Endodermal cell (in vitro differentiated cells): ENCODE measurements around the gene NOTUM. TPM values are rescaled to one million over a fixed set of nuclear protein-coding genes. Genes with fewer than 3 reads are reported as not detected.

Source experiments
- DNase-seq: peaks from one replicate; pipeline ENCODE4 v3.0.0-alpha.2; 2017
- H3K27ac ChIP-seq: 2 replicates; pipeline ENCODE4 v1.5.1; 2013; ENCODE audit warnings: mild to moderate bottlenecking, low read depth, low read length, moderate library complexity
- H3K27me3 ChIP-seq: 2 replicates; pipeline ENCODE4 v1.6.1; 2013; ENCODE audit warnings: mild to moderate bottlenecking, low read length, moderate library complexity; ENCODE audit not compliant: insufficient read depth, control insufficient read depth, poor library complexity, severe bottlenecking
- H3K36me3 ChIP-seq: 2 replicates; pipeline ENCODE4 v1.7.0; 2013; ENCODE audit warnings: mild to moderate bottlenecking, low read length, moderate library complexity; ENCODE audit not compliant: control insufficient read depth, insufficient read depth
- H3K4me1 ChIP-seq: one replicate; pipeline ENCODE4 v1.7.0; 2013; ENCODE audit warnings: low read length; ENCODE audit not compliant: control insufficient read depth, insufficient read depth
- H3K4me3 ChIP-seq: 2 replicates; pipeline ENCODE4 v1.5.1; 2013; ENCODE audit warnings: mild to moderate bottlenecking, low read length, moderate library complexity
- H3K9ac ChIP-seq: 2 replicates; pipeline ENCODE4 v1.6.1; 2013; ENCODE audit warnings: mild to moderate bottlenecking, low read length, moderate library complexity; ENCODE audit not compliant: poor library complexity, severe bottlenecking; ENCODE audit errors: extremely low read depth
- H3K9me3 ChIP-seq: 2 replicates; pipeline ENCODE4 v1.6.1; 2013; ENCODE audit warnings: mild to moderate bottlenecking, low read length, moderate library complexity; ENCODE audit not compliant: control insufficient read depth
- H3K27ac Mint-ChIP-seq: 2 replicates; pipeline ENCODE4 v1.8.0; 2020; ENCODE audit warnings: mixed read lengths
- H3K27me3 Mint-ChIP-seq: 2 replicates; pipeline ENCODE4 v1.8.0; 2021; ENCODE audit warnings: mild to moderate bottlenecking, mixed read lengths; ENCODE audit not compliant: insufficient read depth
- H3K36me3 Mint-ChIP-seq: 2 replicates; pipeline ENCODE4 v1.8.0; 2020; ENCODE audit warnings: low read depth, mixed read lengths
- H3K4me1 Mint-ChIP-seq: 2 replicates; pipeline ENCODE4 v1.8.0; 2020; ENCODE audit warnings: mixed read lengths
- H3K4me3 Mint-ChIP-seq: 2 replicates; pipeline ENCODE4 v1.8.0; 2020; ENCODE audit warnings: mild to moderate bottlenecking, moderate library complexity, mixed read lengths
- H3K9me3 Mint-ChIP-seq: 2 replicates; pipeline ENCODE4 v1.8.0; 2020; ENCODE audit warnings: mild to moderate bottlenecking, mixed read lengths
- CTCF ChIP-seq: fragments of 200-600 bp; sonication (generic); conservative IDR thresholded peaks from 2 replicates; pipeline ENCODE4 v1.5.0; 2021; ENCODE audit warnings: antibody characterized with exemption, mild to moderate bottlenecking
- WGBS, 2 experiments: methylation state at CpG; one replicate each; pipeline versions ENCODE4 v1.1.5 to v1.1.7; 2013; ENCODE audit warnings: missing lambda C conversion rate in 2 of 2, mixed read lengths in 1 of 2; ENCODE audit not compliant: insufficient coverage in 1 of 2, insufficient read length in 1 of 2; 5-methylcytosine and 5-hydroxymethylcytosine counted together
- total RNA-seq, 2 donors: library from RNA; stranded (reverse); fragmentation: NEBNext Ultra II Directional in 1 of 2; extraction: Animal tissue kit (Norgen Biotek cat#: 25700) in 1 of 2; gene quantifications; 2 replicates in 1 of 2; 3 replicates in 1 of 2; pipeline ENCODE4 v1.2.1, GENCODE V29; 2021

The NOTUM gene
- total RNA-seq, 2 donors from 2014 or later = 12.5 to 26.3 TPM

DNA sequence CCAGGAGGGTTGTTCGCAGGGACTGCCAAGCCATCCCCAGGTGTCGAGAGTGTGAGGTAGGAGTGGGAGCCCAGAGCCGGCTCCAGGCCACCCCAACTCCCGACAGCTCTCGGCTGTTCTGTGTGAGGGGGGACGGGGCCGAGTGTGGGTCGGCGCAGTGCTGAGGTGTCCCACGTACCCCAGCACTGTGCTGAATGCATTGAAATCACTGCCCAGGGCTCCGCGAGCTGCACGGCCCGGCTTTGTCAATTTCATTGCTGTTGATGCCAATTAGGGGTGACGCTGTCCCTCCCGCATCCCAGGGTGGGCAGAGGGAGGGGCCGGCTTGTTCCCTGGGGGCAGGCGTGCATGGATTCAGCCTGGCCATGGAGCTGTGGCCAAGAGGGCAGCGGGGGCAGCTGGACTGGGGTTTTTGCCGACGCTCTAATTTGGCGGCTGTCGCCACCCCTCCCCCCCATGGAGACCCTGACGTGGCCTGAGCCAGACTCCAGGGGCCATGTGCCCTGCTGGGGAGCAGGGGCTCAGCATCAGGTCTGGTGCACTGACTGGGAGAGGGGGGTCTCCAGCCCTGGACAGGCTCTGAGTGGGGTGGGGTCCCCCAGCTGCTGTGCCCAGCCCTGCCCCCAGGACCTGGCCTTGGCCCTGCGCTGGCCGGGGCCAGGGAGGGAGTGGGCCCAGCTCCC lies 47.4 kb upstream of the NOTUM start:
- no peak for TF ChIP-seq CTCF
- no peak overlapping the region for H3K27ac ChIP-seq
- no peak overlapping the region for H3K27ac Mint-ChIP-seq
- H3K4me1 Mint-ChIP-seq = no peaks in the 10 kb centered on the region
- WGBS, 2 experiments = 95% methylated on average over 20 to 26 of the region's 26 CpGs
- no peaks in the 10 kb centered on the region for H3K36me3 ChIP-seq
- no peak overlapping the region for H3K4me3 ChIP-seq
- H3K4me1 ChIP-seq = no peaks in the 10 kb centered on the region
- DNase-seq = no peak
- H3K9me3 ChIP-seq = no peaks in the 10 kb centered on the region
- no peak overlapping the region for H3K9ac ChIP-seq
- H3K36me3 Mint-ChIP-seq = no peaks in the 10 kb centered on the region
- no peak overlapping the region for H3K4me3 Mint-ChIP-seq
- H3K27me3 ChIP-seq = no peaks in the 10 kb centered on the region
- no peaks in the 10 kb centered on the region for H3K27me3 Mint-ChIP-seq
- no peaks in the 10 kb centered on the region for H3K9me3 Mint-ChIP-seq

DNA sequence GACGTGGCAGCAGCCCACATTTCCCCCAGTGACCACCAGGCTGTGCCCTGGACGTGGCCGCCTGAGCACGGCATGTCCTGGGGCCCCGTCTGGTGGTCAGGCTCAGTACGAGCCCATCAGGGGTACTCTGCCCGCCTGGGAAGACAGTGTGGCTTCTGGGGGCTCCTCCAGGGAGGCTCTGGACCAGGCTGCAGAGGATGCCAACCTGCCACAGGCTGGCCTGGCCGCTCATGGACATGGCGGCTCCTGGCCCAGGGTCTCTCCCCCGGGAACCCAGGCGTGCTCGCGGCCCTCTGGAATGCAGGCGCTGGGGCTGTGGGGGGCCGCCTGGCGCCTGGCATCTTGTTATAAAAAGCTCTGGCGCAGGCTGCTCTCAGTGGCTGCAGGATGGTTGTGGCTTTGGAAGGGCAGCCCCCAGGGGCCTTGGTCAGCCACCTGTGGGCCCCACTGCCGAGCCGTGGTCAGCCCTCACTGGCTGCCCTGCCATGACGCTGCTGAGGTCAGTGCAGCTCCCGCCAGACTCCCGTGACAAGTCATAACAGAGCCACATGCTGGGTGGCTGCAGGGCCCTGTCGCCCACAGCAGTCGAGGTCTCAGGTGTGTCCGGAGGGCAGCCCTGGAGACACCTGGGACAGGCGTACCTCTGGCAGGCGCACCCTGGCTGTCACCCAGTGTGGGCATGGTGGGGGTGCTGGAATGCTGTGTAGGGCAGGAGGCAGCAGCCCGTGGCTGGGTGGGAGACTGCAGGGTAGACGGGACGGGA lies 46.7 kb upstream of the NOTUM start:
- TF ChIP-seq CTCF = peak; percentile 37
- H3K9ac ChIP-seq = no peak overlapping the region
- Mint-ChIP-seq H3K27ac (no peak overlapping the region), H3K4me1 (no peaks in the 10 kb centered on the region), H3K9me3 (no peaks in the 10 kb centered on the region), H3K36me3 (no peaks in the 10 kb centered on the region), H3K4me3 (no peak overlapping the region), H3K27me3 (no peaks in the 10 kb centered on the region)
- no peaks in the 10 kb centered on the region for H3K9me3 ChIP-seq
- H3K27me3 ChIP-seq = no peaks in the 10 kb centered on the region
- no peaks in the 10 kb centered on the region for H3K36me3 ChIP-seq
- WGBS, 2 experiments = 94 to 95% methylated on average over 9 to 30 of the region's 30 CpGs
- no peak for DNase-seq
- no peak overlapping the region for H3K4me3 ChIP-seq
- no peaks in the 10 kb centered on the region for H3K4me1 ChIP-seq
- H3K27ac ChIP-seq = peak overlapping the region; percentile 10

DNA sequence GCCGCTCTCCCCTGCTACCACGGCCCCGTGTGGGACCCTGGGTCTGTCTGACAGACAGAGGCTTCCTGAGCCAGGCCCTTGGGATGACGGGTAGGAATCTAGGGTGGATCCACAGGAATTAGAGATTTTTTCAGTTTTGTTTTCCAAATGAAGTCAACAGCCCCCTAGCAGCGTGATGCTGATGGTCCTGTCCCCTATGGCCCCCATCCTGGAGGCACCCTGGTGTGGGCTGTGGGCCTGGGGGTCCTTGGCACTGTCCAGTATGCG lies 46.2 kb upstream of the NOTUM start:
- no peaks in the 10 kb centered on the region for H3K4me1 ChIP-seq
- H3K9me3 Mint-ChIP-seq = no peaks in the 10 kb centered on the region
- H3K4me3 ChIP-seq = no peak overlapping the region
- H3K27ac ChIP-seq = no peak overlapping the region
- no peak for DNase-seq
- no peaks in the 10 kb centered on the region for H3K27me3 Mint-ChIP-seq
- H3K4me3 Mint-ChIP-seq = no peak overlapping the region
- 91 to 96% methylated on average over 5 to 6 of the region's 6 CpGs for WGBS, 2 experiments
- no peaks in the 10 kb centered on the region for H3K36me3 ChIP-seq
- no peak overlapping the region for H3K27ac Mint-ChIP-seq
- H3K9ac ChIP-seq = no peak overlapping the region
- TF ChIP-seq CTCF = no peak
- H3K27me3 ChIP-seq = no peaks in the 10 kb centered on the region
- H3K4me1 Mint-ChIP-seq = no peaks in the 10 kb centered on the region
- no peaks in the 10 kb centered on the region for H3K36me3 Mint-ChIP-seq
- no peaks in the 10 kb centered on the region for H3K9me3 ChIP-seq
